Measurements from ENCODE around the gene SCN3A. TPM values are rescaled to one million over a fixed set of nuclear protein-coding genes. Genes with fewer than 3 reads are reported as not detected.

SCN3A gene
- total and polyA plus RNA-seq, 2 of the 13 experiments (the other 11 are each of a cell fraction or from before 2014, with no cell fraction given), result not detected

DNA sequence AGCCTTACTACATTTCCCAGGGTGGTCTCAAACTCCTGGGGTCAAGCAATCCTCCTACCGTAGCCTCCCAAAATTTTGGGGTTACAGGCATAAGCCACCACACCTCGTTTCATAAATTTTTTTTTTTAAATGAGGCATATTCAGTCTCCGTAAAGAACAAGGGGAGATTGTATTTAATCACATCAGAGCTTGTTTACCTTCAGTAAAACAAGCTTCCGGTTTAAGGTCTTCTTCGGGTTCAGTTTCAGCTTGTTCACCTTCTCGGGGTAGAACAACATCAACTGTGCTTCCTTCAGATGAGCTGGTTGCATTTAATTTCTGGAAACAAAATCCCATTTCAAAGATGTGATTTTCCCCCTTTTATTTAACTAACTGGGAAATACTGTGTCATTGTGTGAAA, 88.6 kb downstream of the SCN3A start (continued):
- TF ChIP-seq ZNF224 (CRISPR knock-in tag; IDR thresholded peaks at IDR 0.05) (no peak), PCBP1 (IDR thresholded peaks at IDR 0.05; ENCODE audit: borderline replicate concordance, low read depth, low read length) (no peak), GTF3A (CRISPR knock-in tag; conservative IDR thresholded peaks at IDR 0.05) (no peak), E2F1 (CRISPR knock-in tag; IDR thresholded peaks at IDR 0.05) (no peak), ZSCAN22 (CRISPR knock-in tag; IDR thresholded peaks at IDR 0.05) (no peak), ZFY (CRISPR knock-in tag; IDR thresholded peaks at IDR 0.05) (no peak), EP300 (IDR thresholded peaks at IDR 0.05; ENCODE audit: low read depth in 2 of 2, low read length in 2 of 2) (peak in 1 of 2 experiments; percentile 67; a peak in 2 of 4 replicates), EP300 (CRISPR knock-in tag; IDR thresholded peaks at IDR 0.05; ENCODE audit: borderline replicate concordance) (no peak), CEBPG (CRISPR knock-in tag; IDR thresholded peaks at IDR 0.05) (no peak), POLR2A (IDR thresholded peaks at IDR 0.05; ENCODE audit: insufficient read depth in 1 of 2, low read depth in 2 of 2, low read length in 2 of 2) (no peak), PAX8 (CRISPR knock-in tag; IDR thresholded peaks at IDR 0.05; ENCODE audit: borderline replicate concordance) (no peak), ZNF574 (CRISPR knock-in tag; IDR thresholded peaks at IDR 0.05) (no peak), ETV5 (CRISPR knock-in tag; IDR thresholded peaks at IDR 0.05; ENCODE audit: borderline replicate concordance) (peak; percentile 81; the same call in 1 of the 2 replicates), U2AF1 (optimal IDR thresholded peaks at IDR 0.05; ENCODE audit: low read depth, low read length) (no peak), HMGA1 (CRISPR knock-in tag; conservative IDR thresholded peaks at IDR 0.05) (no peak), ZFP62 (CRISPR knock-in tag; IDR thresholded peaks at IDR 0.05) (no peak)
- TF ChIP-seq, protein P1, sequence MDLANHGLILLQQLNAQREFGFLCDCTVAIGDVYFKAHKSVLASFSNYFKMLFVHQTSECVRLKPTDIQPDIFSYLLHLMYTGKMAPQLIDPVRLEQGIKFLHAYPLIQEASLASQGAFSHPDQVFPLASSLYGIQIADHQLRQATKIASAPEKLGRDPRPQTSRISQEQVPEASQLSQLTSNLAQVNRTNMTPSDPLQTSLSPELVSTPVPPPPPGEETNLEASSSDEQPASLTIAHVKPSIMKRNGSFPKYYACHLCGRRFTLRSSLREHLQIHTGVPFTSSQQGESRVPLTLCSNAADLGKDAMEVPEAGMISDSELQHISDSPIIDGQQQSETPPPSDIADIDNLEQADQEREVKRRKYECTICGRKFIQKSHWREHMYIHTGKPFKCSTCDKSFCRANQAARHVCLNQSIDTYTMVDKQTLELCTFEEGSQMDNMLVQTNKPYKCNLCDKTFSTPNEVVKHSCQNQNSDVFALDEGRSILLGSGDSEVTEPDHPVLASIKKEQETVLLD (CRISPR knock-in tag; IDR thresholded peaks at IDR 0.05; ENCODE audit: low read depth), result no peak
- TF ChIP-seq, protein P2, sequence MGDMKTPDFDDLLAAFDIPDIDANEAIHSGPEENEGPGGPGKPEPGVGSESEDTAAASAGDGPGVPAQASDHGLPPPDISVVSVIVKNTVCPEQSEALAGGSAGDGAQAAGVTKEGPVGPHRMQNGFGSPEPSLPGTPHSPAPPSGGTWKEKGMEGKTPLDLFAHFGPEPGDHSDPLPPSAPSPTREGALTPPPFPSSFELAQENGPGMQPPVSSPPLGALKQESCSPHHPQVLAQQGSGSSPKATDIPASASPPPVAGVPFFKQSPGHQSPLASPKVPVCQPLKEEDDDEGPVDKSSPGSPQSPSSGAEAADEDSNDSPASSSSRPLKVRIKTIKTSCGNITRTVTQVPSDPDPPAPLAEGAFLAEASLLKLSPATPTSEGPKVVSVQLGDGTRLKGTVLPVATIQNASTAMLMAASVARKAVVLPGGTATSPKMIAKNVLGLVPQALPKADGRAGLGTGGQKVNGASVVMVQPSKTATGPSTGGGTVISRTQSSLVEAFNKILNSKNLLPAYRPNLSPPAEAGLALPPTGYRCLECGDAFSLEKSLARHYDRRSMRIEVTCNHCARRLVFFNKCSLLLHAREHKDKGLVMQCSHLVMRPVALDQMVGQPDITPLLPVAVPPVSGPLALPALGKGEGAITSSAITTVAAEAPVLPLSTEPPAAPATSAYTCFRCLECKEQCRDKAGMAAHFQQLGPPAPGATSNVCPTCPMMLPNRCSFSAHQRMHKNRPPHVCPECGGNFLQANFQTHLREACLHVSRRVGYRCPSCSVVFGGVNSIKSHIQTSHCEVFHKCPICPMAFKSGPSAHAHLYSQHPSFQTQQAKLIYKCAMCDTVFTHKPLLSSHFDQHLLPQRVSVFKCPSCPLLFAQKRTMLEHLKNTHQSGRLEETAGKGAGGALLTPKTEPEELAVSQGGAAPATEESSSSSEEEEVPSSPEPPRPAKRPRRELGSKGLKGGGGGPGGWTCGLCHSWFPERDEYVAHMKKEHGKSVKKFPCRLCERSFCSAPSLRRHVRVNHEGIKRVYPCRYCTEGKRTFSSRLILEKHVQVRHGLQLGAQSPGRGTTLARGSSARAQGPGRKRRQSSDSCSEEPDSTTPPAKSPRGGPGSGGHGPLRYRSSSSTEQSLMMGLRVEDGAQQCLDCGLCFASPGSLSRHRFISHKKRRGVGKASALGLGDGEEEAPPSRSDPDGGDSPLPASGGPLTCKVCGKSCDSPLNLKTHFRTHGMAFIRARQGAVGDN (CRISPR knock-in tag; IDR thresholded peaks at IDR 0.05), result no peak

All from HepG2 (cell line).